ENCODE data around the gene TMC5.
A peak's percentile ranks its signal among the peaks of the same experiment; 100 is the strongest.

TMC5 gene

GRCh38 chr16:19515757-19516156, 98.1 kb downstream of the TMC5 start:
- H3K4me3 ChIP-seq (ENCODE audit: low read depth, low read length): no peak overlapping the region
- DNase-seq (ENCODE audit: low read depth): no peak
- TF ChIP-seq, protein P1, sequence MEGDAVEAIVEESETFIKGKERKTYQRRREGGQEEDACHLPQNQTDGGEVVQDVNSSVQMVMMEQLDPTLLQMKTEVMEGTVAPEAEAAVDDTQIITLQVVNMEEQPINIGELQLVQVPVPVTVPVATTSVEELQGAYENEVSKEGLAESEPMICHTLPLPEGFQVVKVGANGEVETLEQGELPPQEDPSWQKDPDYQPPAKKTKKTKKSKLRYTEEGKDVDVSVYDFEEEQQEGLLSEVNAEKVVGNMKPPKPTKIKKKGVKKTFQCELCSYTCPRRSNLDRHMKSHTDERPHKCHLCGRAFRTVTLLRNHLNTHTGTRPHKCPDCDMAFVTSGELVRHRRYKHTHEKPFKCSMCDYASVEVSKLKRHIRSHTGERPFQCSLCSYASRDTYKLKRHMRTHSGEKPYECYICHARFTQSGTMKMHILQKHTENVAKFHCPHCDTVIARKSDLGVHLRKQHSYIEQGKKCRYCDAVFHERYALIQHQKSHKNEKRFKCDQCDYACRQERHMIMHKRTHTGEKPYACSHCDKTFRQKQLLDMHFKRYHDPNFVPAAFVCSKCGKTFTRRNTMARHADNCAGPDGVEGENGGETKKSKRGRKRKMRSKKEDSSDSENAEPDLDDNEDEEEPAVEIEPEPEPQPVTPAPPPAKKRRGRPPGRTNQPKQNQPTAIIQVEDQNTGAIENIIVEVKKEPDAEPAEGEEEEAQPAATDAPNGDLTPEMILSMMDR (IDR thresholded peaks at IDR 0.05; ENCODE audit: low read depth, low read length): no peak
- no peak for TF ChIP-seq MYC (IDR thresholded peaks at IDR 0.05; ENCODE audit: low read depth, low read length)
- no peak for TF ChIP-seq POLR2A (IDR thresholded peaks at IDR 0.05; ENCODE audit: extremely low read depth, insufficient read length)
- TF ChIP-seq, protein P2, sequence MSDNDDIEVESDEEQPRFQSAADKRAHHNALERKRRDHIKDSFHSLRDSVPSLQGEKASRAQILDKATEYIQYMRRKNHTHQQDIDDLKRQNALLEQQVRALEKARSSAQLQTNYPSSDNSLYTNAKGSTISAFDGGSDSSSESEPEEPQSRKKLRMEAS (IDR thresholded peaks at IDR 0.05; ENCODE audit: low read depth, low read length): no peak

DNA sequence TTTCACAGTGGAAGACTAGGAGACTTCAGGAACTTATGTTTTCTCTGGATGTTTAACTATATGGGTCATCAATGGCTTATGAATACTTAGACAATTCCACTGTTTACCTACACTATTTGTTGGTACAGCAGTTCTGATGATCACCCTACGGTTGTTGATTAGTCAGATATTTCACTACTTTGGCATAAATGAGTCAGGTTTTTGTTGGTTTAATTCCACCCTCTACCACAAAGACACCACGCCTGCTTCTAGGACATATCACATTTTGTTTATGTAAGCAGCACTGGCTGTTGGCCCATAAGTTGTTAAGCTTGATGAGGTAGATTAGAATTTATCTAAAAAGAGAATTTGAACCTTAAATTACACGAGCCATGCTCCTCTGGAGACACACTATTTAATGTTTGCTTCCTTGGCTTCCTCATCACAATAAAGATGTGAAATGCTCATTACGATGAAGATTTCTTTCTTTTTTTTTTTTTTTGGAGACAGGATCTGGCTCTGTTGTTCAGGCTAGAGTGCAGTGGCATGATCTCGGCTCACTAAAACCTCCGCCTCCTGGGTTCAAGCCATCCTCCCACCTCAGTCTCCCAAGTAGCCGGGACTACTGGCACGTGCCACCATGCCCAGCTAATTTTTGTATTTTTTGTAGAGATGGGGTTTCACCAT, 99.9 kb downstream of the TMC5 start:
- no peak for DNase-seq (ENCODE audit: low read depth)
- TF ChIP-seq MYC (IDR thresholded peaks at IDR 0.05; ENCODE audit: low read depth, low read length): no peak
- TF ChIP-seq POLR2A (IDR thresholded peaks at IDR 0.05; ENCODE audit: extremely low read depth, insufficient read length): no peak
- TF ChIP-seq, protein P2 (IDR thresholded peaks at IDR 0.05; ENCODE audit: low read depth, low read length): no peak
- TF ChIP-seq, protein P1 (IDR thresholded peaks at IDR 0.05; ENCODE audit: low read depth, low read length): no peak
- H3K4me3 ChIP-seq (ENCODE audit: low read depth, low read length): no peak overlapping the region

GRCh38 chr16:19518388-19518787, 100.7 kb downstream of the TMC5 start:
- no peak for DNase-seq (ENCODE audit: low read depth)
- no peak for TF ChIP-seq POLR2A (IDR thresholded peaks at IDR 0.05; ENCODE audit: extremely low read depth, insufficient read length)
- TF ChIP-seq, protein P1 (IDR thresholded peaks at IDR 0.05; ENCODE audit: low read depth, low read length): no peak
- TF ChIP-seq, protein P2 (IDR thresholded peaks at IDR 0.05; ENCODE audit: low read depth, low read length): no peak
- TF ChIP-seq MYC (IDR thresholded peaks at IDR 0.05; ENCODE audit: low read depth, low read length): no peak
- no peak overlapping the region for H3K4me3 ChIP-seq (ENCODE audit: low read depth, low read length)

DNA sequence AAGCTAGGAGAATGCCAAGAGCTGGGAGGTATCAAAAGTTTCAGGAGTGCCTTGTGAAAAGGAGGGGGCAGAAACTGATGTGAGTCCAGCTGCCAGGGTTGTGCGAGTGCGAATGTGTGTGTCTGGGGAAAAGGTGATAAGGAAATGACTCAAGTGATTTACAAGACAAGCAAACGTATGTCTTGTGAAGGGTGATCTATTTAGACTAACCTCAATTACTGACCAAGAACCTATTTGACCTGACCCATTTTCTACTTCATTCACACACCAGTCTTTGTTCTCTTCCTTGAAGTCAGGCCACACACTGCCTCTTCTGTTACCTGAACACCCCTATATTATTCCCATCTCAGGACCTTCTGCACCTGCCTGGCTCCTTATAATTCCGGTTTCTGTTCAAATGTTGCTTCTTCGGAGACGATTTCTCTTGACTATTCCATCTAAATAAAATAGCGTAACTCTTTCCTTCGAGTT, 103.2 kb downstream of the TMC5 start:
- peak; percentile 47 for DNase-seq (ENCODE audit: low read depth)
- H3K4me3 ChIP-seq (ENCODE audit: low read depth, low read length): peak overlapping the region; percentile 87
- TF ChIP-seq MYC (IDR thresholded peaks at IDR 0.05; ENCODE audit: low read depth, low read length) (no peak), POLR2A (IDR thresholded peaks at IDR 0.05; ENCODE audit: extremely low read depth, insufficient read length) (no peak)
- TF ChIP-seq, protein P2 (IDR thresholded peaks at IDR 0.05; ENCODE audit: low read depth, low read length): no peak
- TF ChIP-seq, protein P1 (IDR thresholded peaks at IDR 0.05; ENCODE audit: low read depth, low read length): no peak

GRCh38 chr16:19521471-19522396, 104.1 kb downstream of the TMC5 start, which contains the start of gene GDE1:
Gene GDE1 (minus strand): TSS chr16:19522098. CDS start chr16:19521964, 134 bp downstream.
- TF ChIP-seq, protein P2 (IDR thresholded peaks at IDR 0.05; ENCODE audit: low read depth, low read length): peak; percentile 16; the same call in 1 of the 2 replicates
- TF ChIP-seq POLR2A (IDR thresholded peaks at IDR 0.05; ENCODE audit: extremely low read depth, insufficient read length) (peak; percentile 81), MYC (IDR thresholded peaks at IDR 0.05; ENCODE audit: low read depth, low read length) (no peak)
- TF ChIP-seq, protein P1 (IDR thresholded peaks at IDR 0.05; ENCODE audit: low read depth, low read length): peak; percentile 21
- H3K4me3 ChIP-seq (ENCODE audit: low read depth, low read length): peak within 1 kb of the TSS; percentile 87
- peak; percentile 91 for DNase-seq (ENCODE audit: low read depth)

Data from NB4 (cell line).